ENCODE measurements around the gene ZNF135. TPM values are rescaled to one million over a fixed set of nuclear protein-coding genes. Genes with fewer than 3 reads are reported as not detected.

The ZNF135 gene
- total and polyA plus RNA-seq, 2 donors, result 7.0 to 14.6 TPM

GRCh38 chr19:58085348-58085875, 26.3 kb downstream of the ZNF135 start:
- 95% methylated on average over 29 of the region's 29 CpGs for WGBS
- H3K4me1 ChIP-seq (ENCODE audit: control insufficient read depth in 2 of 2, insufficient read depth in 2 of 2, low read length in 2 of 2), result no peaks in the 10 kb centered on the region
- no peak overlapping the region for H3K27ac ChIP-seq (ENCODE audit: low read depth in 1 of 2, low read length in 1 of 2)
- H3K36me3 ChIP-seq (ENCODE audit: control insufficient read depth in 2 of 2, insufficient read depth in 2 of 2, low read length in 1 of 2), result peaks cover 2 to 36% of the 10 kb centered on the region in 2 donors
- no peak for DNase-seq (ENCODE audit: low read depth in 6 of 9, low spot score in 9 of 9)
- H3K27me3 ChIP-seq (ENCODE audit: control insufficient read depth in 2 of 2, insufficient read depth in 1 of 2, low read length in 1 of 2), result no peaks in the 10 kb centered on the region
- peaks cover 30 to 75% of the 10 kb centered on the region in 2 donors for H3K9me3 ChIP-seq (ENCODE audit: control insufficient read depth in 2 of 2, insufficient read depth in 1 of 2, low read length in 1 of 2)
- no peak overlapping the region for H3K4me3 ChIP-seq (ENCODE audit: low read length in 2 of 2)

- Histone ChIP-seq H3K27me3 (ENCODE audit: control insufficient read depth in 2 of 2, insufficient read depth in 1 of 2, low read length in 1 of 2) (no peaks in the 10 kb centered on the region), H3K9me3 (ENCODE audit: control insufficient read depth in 2 of 2, insufficient read depth in 1 of 2, low read length in 1 of 2) (peaks cover 32 to 83% of the 10 kb centered on the region in 2 donors), H3K4me1 (ENCODE audit: control insufficient read depth in 2 of 2, insufficient read depth in 2 of 2, low read length in 2 of 2) (no peaks in the 10 kb centered on the region), H3K4me3 (ENCODE audit: low read length in 2 of 2) (no peak overlapping the region), H3K36me3 (ENCODE audit: control insufficient read depth in 2 of 2, insufficient read depth in 2 of 2, low read length in 1 of 2) (peaks cover 2 to 36% of the 10 kb centered on the region in 2 donors), H3K27ac (ENCODE audit: low read depth in 1 of 2, low read length in 1 of 2) (no peak overlapping the region)
- 97% methylated on average over 23 of the region's 23 CpGs for WGBS
- DNase-seq (ENCODE audit: low read depth in 6 of 9, low spot score in 9 of 9), result no peak
Measured at GRCh38 chr19:58086825-58087710, 28.0 kb downstream of the ZNF135 start.

GRCh38 chr19:58088521-58089052, 29.5 kb downstream of the ZNF135 start:
- Histone ChIP-seq H3K36me3 (ENCODE audit: control insufficient read depth in 2 of 2, insufficient read depth in 2 of 2, low read length in 1 of 2) (peaks cover 2 to 36% of the 10 kb centered on the region in 2 donors), H3K4me1 (ENCODE audit: control insufficient read depth in 2 of 2, insufficient read depth in 2 of 2, low read length in 2 of 2) (no peaks in the 10 kb centered on the region), H3K4me3 (ENCODE audit: low read length in 2 of 2) (no peak overlapping the region), H3K27me3 (ENCODE audit: control insufficient read depth in 2 of 2, insufficient read depth in 1 of 2, low read length in 1 of 2) (no peaks in the 10 kb centered on the region), H3K9me3 (ENCODE audit: control insufficient read depth in 2 of 2, insufficient read depth in 1 of 2, low read length in 1 of 2) (peaks cover 27 to 83% of the 10 kb centered on the region in 2 donors), H3K27ac (ENCODE audit: low read depth in 1 of 2, low read length in 1 of 2) (no peak overlapping the region)
- 99% methylated on average over 13 of the region's 13 CpGs for WGBS
- DNase-seq (ENCODE audit: low read depth in 6 of 9, low spot score in 9 of 9), result no peak

- Histone ChIP-seq H3K27me3 (ENCODE audit: control insufficient read depth in 2 of 2, insufficient read depth in 1 of 2, low read length in 1 of 2) (no peaks in the 10 kb centered on the region), H3K4me3 (ENCODE audit: low read length in 2 of 2) (no peak overlapping the region), H3K4me1 (ENCODE audit: control insufficient read depth in 2 of 2, insufficient read depth in 2 of 2, low read length in 2 of 2) (no peaks in the 10 kb centered on the region), H3K36me3 (ENCODE audit: control insufficient read depth in 2 of 2, insufficient read depth in 2 of 2, low read length in 1 of 2) (peaks cover 0 to 29% of the 10 kb centered on the region in 2 donors), H3K9me3 (ENCODE audit: control insufficient read depth in 2 of 2, insufficient read depth in 1 of 2, low read length in 1 of 2) (peaks cover 22 to 86% of the 10 kb centered on the region in 2 donors), H3K27ac (ENCODE audit: low read depth in 1 of 2, low read length in 1 of 2) (no peak overlapping the region)
- DNase-seq (ENCODE audit: low read depth in 6 of 9, low spot score in 9 of 9), result no peak
- WGBS, result 98% methylated on average over 16 of the region's 16 CpGs
Measured at GRCh38 chr19:58089846-58090245, 30.8 kb downstream of the ZNF135 start.

GRCh38 chr19:58091251-58091995, 32.3 kb downstream of the ZNF135 start:
- no peak overlapping the region for H3K27ac ChIP-seq (ENCODE audit: low read depth in 1 of 2, low read length in 1 of 2)
- H3K36me3 ChIP-seq (ENCODE audit: control insufficient read depth in 2 of 2, insufficient read depth in 2 of 2, low read length in 1 of 2), result peaks cover 0 to 13% of the 10 kb centered on the region in 2 donors
- H3K27me3 ChIP-seq (ENCODE audit: control insufficient read depth in 2 of 2, insufficient read depth in 1 of 2, low read length in 1 of 2), result no peaks in the 10 kb centered on the region
- no peak overlapping the region for H3K4me3 ChIP-seq (ENCODE audit: low read length in 2 of 2)
- no peak for DNase-seq (ENCODE audit: low read depth in 6 of 9, low spot score in 9 of 9)
- H3K9me3 ChIP-seq (ENCODE audit: control insufficient read depth in 2 of 2, insufficient read depth in 1 of 2, low read length in 1 of 2), result peaks cover 9 to 86% of the 10 kb centered on the region in 2 donors
- 95% methylated on average over 11 of the region's 11 CpGs for WGBS
- H3K4me1 ChIP-seq (ENCODE audit: control insufficient read depth in 2 of 2, insufficient read depth in 2 of 2, low read length in 2 of 2), result no peaks in the 10 kb centered on the region

- no peak overlapping the region for H3K4me3 ChIP-seq (ENCODE audit: low read length in 2 of 2)
- peaks cover 0 to 2% of the 10 kb centered on the region in 2 donors for H3K36me3 ChIP-seq (ENCODE audit: control insufficient read depth in 2 of 2, insufficient read depth in 2 of 2, low read length in 1 of 2)
- H3K27ac ChIP-seq (ENCODE audit: low read depth in 1 of 2, low read length in 1 of 2), result no peak overlapping the region
- no peaks in the 10 kb centered on the region for H3K4me1 ChIP-seq (ENCODE audit: control insufficient read depth in 2 of 2, insufficient read depth in 2 of 2, low read length in 2 of 2)
- H3K9me3 ChIP-seq (ENCODE audit: control insufficient read depth in 2 of 2, insufficient read depth in 1 of 2, low read length in 1 of 2), result peaks cover 8 to 80% of the 10 kb centered on the region in 2 donors
- no peak for DNase-seq (ENCODE audit: low read depth in 6 of 9, low spot score in 9 of 9)
- 98% methylated on average over 7 of the region's 7 CpGs for WGBS
- no peaks in the 10 kb centered on the region for H3K27me3 ChIP-seq (ENCODE audit: control insufficient read depth in 2 of 2, insufficient read depth in 1 of 2, low read length in 1 of 2)
Measured at GRCh38 chr19:58093071-58093470, 34.0 kb downstream of the ZNF135 start.

GRCh38 chr19:58095328-58095727, 36.2 kb downstream of the ZNF135 start:
- 96% methylated on average over 10 of the region's 10 CpGs for WGBS
- Histone ChIP-seq H3K27ac (ENCODE audit: low read depth in 1 of 2, low read length in 1 of 2) (no peak overlapping the region), H3K4me3 (ENCODE audit: low read length in 2 of 2) (no peak overlapping the region), H3K9me3 (ENCODE audit: control insufficient read depth in 2 of 2, insufficient read depth in 1 of 2, low read length in 1 of 2) (peaks cover 2 to 67% of the 10 kb centered on the region in 2 donors), H3K36me3 (ENCODE audit: control insufficient read depth in 2 of 2, insufficient read depth in 2 of 2, low read length in 1 of 2) (no peaks in the 10 kb centered on the region), H3K27me3 (ENCODE audit: control insufficient read depth in 2 of 2, insufficient read depth in 1 of 2, low read length in 1 of 2) (no peaks in the 10 kb centered on the region), H3K4me1 (ENCODE audit: control insufficient read depth in 2 of 2, insufficient read depth in 2 of 2, low read length in 2 of 2) (peaks cover 0 to 5% of the 10 kb centered on the region in 2 donors)
- no peak for DNase-seq (ENCODE audit: low read depth in 6 of 9, low spot score in 9 of 9)

GRCh38 chr19:58096884-58097283, 37.8 kb downstream of the ZNF135 start:
- H3K27ac ChIP-seq (ENCODE audit: low read depth in 1 of 2, low read length in 1 of 2), result no peak overlapping the region
- peaks cover 0 to 58% of the 10 kb centered on the region in 2 donors for H3K9me3 ChIP-seq (ENCODE audit: control insufficient read depth in 2 of 2, insufficient read depth in 1 of 2, low read length in 1 of 2)
- H3K27me3 ChIP-seq (ENCODE audit: control insufficient read depth in 2 of 2, insufficient read depth in 1 of 2, low read length in 1 of 2), result no peaks in the 10 kb centered on the region
- peaks cover 0 to 5% of the 10 kb centered on the region in 2 donors for H3K4me1 ChIP-seq (ENCODE audit: control insufficient read depth in 2 of 2, insufficient read depth in 2 of 2, low read length in 2 of 2)
- DNase-seq (ENCODE audit: low read depth in 6 of 9, low spot score in 9 of 9), result no peak
- no peaks in the 10 kb centered on the region for H3K36me3 ChIP-seq (ENCODE audit: control insufficient read depth in 2 of 2, insufficient read depth in 2 of 2, low read length in 1 of 2)
- WGBS, result 95% methylated on average over 13 of the region's 13 CpGs
- no peak overlapping the region for H3K4me3 ChIP-seq (ENCODE audit: low read length in 2 of 2)

Measured in thymus (tissue), 11 donors.